SKM-1 treated with dmso at 0.1 percent for 144 hours (cell line): Measurements from ENCODE around the gene RMDN2.
A peak's percentile ranks its signal among the peaks of the same experiment; 100 is the strongest.

Experiments used
- DNase-seq: peaks from one replicate; lab custom pipeline; 2025; ENCODE audit not compliant: unreplicated experiment; lab: John Stamatoyannopoulos, UW

The RMDN2 gene

GRCh38 chr2:37897511-37897910 is 27.6 kb upstream of the RMDN2 start:
- no peak for DNase-seq

- no peak for DNase-seq
These were observed 26.6 kb upstream of the RMDN2 start for GRCh38 chr2:37898448-37898847.

- DNase-seq = no peak
These were observed 22.1 kb upstream of the RMDN2 start for GRCh38 chr2:37902991-37903390.

DNA sequence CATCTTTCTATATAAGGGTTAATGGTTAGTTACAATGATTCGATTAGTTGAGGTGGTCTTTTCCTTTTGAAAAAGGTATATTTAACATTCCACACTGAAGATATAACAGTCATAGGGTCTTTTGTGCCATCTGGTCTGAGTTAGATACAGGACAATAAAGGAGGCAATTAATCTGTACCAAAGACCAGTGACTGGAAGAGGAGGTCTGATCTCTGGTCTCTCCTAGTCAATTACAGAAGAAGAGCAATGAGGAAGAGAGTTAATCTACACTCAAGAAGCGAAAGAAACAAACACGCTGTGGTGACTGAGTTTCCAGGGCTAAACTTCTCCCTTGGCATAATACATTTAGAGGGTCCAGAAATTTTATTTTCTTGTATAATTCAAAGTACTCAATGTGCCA is 20.7 kb upstream of the RMDN2 start:
- no peak for DNase-seq

DNA sequence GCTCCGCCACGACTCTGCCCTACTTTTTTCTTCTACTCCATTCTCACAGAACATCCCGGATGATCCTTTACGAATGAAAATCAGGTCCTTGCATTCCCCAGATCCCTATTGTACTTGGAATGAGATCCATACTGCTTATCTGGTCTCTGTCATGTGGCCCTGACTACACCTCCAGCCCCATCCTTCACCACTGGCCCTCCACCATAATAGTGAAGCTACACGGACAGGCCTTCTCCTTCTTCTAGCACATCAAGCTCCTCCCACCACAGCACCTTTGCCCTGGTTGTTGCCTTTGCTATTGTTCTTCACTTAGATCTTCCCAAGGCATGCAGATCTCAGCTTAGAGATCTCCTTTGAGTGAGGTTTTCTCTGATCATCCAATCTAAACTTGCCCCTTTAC is 20.1 kb upstream of the RMDN2 start:
- DNase-seq = no peak

GRCh38 chr2:37906131-37906530 is 19.0 kb upstream of the RMDN2 start:
- DNase-seq = peak; percentile 54

- DNase-seq = no peak
These were observed 17.4 kb upstream of the RMDN2 start for GRCh38 chr2:37907501-37908225.

GRCh38 chr2:37911296-37911873 is 13.7 kb upstream of the RMDN2 start:
- peak; percentile 30 for DNase-seq

GRCh38 chr2:37912056-37912455 is 13.0 kb upstream of the RMDN2 start:
- DNase-seq = no peak

- no peak for DNase-seq
These were observed 12.5 kb upstream of the RMDN2 start for GRCh38 chr2:37912616-37913015.

DNA sequence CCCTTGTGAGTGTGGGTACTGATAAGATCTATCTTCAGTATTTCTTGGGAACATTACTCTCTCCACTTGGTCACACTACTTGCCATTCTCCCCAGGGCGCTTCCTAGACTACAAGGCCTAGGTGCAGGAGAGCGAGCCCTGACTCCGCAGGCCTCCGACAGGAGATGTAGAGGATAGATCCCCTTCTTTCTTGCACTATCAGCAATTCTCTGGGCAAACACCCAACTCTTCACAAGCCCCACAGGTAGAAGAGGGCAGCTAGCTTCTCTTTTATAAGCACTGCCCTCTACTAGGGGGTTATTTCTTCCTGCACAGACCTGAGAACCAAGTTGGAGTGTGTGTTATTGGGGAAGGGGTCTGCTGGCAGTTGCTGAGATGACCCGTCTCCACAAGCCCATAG is 10.7 kb upstream of the RMDN2 start:
- DNase-seq = no peak

GRCh38 chr2:37915773-37916172 is 9.3 kb upstream of the RMDN2 start:
- no peak for DNase-seq

DNA sequence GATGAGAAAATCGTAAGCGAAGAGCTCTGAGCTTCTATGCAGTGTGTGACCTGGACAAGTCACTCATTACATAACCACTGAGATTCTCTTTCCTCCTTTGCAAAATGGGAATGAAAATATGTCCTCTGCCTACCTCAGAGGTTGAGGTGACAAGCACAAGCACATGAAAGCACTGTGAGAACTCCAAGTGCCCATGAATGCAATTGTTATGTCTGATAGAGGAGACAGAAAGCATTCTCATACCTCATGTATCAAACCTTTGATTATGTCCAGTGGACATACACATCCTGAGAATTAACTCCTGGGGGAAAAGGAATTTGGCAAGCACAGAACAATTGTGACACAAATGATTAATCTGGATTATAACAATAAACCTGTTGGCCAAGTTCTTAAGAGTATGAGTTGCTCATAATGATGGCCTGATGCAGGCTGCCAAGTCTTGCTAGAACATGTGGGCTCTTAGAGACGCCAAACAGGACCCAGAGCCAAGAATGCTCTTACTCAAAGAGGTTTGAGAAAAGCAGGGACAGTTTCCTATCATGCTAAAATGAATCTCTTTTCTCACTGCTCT is 8.5 kb upstream of the RMDN2 start:
- no peak for DNase-seq

- no peak for DNase-seq
These were observed 7.5 kb upstream of the RMDN2 start for GRCh38 chr2:37917281-37918228.

- DNase-seq = no peak
These were observed 6.3 kb upstream of the RMDN2 start for GRCh38 chr2:37918742-37919186.

DNA sequence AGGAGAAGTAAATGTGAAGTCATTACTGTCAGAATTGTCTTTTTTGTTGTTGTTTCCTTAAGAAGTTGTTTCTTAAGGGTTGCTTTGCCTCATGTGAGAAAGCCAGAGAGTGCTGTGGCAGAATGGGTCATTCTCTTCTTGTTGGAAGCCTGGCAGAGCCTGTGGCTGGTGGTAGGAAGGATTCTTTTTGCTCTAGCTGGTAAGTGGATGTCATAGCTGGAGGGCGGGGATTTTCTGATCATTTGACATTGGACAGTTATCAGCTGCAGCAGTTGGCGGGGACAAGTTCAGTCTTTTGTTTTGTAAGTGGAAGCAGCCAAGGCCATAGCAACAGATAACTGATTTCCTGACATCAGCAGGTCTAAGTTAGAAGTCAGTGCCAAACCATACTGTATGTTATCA is 5.5 kb upstream of the RMDN2 start:
- no peak for DNase-seq

- DNase-seq = no peak
These were observed 4.5 kb upstream of the RMDN2 start for GRCh38 chr2:37920570-37920969.

DNA sequence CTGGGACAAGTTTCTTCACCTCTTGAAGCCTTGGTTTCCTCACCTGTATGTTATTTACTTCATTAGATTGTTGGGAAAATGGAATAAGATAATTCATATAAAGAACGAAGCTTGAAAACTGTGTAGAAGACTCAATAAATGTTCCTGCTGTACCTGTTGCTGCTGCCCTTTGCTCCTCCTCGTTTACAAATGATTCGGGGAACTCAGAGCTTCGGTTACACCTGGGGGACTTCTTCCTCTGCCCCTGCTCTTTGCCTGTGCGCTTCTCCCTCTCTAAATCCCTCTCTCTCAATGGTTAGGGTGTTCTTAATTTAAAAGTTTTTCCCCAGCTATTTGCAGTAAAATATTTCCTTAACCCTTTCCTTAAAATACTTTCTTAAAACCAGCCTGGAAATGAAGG is 3.3 kb upstream of the RMDN2 start:
- no peak for DNase-seq

DNA sequence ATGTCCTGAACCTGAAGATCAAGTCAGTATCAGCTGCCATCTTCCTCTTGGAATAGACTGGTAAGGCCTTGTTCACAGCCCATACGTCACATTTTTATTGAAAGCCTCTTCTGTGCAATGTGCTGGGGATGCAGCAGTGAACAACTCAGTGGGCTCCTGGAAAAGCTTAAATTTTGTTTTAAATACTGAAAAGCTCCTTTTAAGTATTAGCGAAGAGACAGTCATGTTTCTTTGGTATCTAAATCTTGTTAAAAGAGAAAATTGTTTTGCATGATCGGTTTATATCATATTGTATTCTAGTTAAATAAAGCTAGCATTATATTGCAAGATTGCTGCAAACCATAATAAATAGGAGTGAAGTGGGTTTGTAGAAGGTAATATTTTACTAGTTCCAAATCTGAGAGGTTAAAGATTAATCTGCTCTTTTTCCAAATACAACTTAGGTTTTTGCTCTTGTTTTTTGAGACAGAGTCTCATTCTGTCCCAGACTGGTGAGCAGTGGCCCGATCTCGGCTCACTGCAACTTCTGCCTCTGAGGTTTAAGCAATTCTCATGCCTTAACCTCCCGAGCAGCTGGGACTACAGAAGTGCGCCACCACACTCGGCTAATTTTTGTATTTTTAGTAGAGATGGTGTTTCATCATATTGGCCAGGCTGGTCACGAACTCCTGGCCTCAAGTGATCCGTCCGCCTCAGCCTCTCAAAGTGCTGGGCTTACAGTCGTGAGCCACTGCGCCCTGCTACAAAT is 1.6 kb upstream of the RMDN2 start:
- DNase-seq = peak; percentile 61

GRCh38 chr2:37926635-37927034 is 1.5 kb downstream of the RMDN2 start:
- DNase-seq = no peak

DNA sequence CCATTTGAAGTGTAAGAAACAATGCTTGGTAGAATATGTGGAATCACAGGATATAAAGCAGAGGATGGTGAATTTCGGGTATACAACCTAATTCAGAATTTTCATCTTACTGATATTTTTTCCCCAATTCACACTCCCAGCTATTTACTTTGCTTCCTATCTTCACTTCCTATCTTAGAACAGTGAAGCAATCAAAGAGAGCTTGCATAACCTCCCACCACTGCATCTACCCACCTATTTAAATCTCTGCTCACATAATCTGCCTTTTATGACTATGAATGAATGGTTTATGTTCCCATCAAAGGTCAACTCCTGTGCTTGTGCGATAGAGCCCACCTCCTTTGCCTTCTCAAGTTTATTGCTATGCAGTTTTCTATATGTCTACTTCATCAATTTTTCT is 3.3 kb downstream of the RMDN2 start:
- DNase-seq = peak; percentile 38
